ENCODE measurements around the gene STAMBP.

Gene STAMBP

DNA sequence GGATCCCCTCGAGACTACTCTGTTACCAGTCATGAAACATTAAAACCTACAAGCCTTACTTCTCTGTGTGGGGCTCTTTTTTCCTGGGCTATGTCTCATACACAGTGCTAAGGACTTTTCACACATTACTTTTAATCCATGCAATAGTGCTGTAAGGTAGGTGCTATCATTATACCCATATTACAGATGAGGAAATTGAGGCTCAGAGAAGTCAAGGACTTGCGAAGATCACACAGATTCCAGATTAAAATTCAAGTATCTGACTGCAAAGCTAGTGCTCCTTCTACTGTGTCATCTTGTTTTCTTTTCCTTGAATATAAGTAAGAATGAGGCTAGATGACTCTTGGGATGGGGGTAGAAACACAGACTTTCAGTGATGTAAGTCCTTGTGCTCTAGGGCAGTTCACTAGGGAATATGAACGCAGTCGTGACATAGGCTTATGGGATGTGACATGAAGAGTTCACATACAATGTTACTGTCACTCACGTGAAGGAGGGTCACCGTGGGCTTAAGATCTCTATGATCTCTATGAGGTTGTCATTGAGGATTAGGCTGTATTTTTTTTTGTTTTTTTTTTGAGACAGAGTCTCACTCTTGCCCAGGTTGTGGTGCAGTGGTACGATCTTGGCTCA lies 91.0 kb downstream of the STAMBP start:
- H3K9me3 ChIP-seq (ENCODE audit: control insufficient read depth, insufficient read depth, low read length): no peaks in the 10 kb centered on the region
- H3K4me3 ChIP-seq (ENCODE audit: low read depth, low read length): no peak overlapping the region
- H3K4me1 ChIP-seq (ENCODE audit: control insufficient read depth, insufficient read depth, low read length): peaks cover 9% of the 10 kb centered on the region; the same call in 1 of the 2 replicates
- H3K36me3 ChIP-seq (ENCODE audit: control insufficient read depth, insufficient read depth, low read length): no peaks in the 10 kb centered on the region
- no peak overlapping the region for H3K9ac ChIP-seq (ENCODE audit: low read depth, low read length)
- no peaks in the 10 kb centered on the region for H3K27me3 ChIP-seq (ENCODE audit: control insufficient read depth, insufficient read depth, low read length)
- H3K27ac ChIP-seq (ENCODE audit: low read depth, low read length): no peak overlapping the region

DNA sequence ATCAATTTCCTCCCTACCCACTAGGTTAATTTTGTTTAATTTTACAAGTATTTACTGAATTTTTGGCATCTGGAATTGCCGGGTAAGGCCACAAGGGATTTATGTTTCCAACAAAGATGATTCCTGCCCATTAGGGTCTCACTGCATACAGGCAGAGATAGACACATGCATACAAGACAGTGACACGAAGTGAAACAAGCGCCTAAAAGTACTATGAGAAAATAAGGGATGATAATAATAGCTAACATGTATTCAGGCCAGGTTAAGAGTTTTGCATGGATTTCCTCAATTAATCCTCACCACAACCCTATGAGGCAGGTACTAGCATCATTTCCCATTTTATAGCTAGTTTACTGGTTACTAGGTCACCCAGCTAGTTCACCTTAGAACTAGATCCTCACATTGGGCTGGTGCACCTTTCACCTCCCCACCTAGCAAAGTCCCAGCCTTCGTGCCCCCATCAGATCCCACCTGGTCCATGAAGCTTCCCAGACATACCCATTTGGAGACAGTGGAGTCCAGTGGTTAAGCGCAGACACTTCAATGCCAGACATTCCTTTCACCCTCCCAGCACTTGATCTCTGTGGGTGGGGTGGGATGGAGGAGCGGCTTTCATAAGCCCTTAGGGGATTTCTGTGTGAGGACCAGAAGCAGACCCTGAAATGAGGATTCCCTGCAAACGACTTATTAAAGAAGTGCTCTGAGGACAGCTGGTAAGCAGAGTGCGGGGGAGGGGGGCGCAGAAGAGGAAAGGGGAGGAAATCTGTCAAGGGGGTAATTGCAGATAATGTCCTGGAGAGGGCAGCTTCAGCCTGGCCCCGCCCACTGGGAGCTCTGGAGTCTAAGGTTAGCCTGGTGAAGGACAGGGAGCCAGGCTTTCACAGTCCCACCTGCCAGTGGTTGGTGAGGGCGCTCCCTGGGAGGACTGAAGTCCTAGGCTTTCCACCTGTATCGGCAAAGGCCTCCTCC lies 92.1 kb downstream of the STAMBP start:
- Histone ChIP-seq H3K9me3 (ENCODE audit: control insufficient read depth, insufficient read depth, low read length) (no peaks in the 10 kb centered on the region), H3K27me3 (ENCODE audit: control insufficient read depth, insufficient read depth, low read length) (no peaks in the 10 kb centered on the region), H3K4me3 (ENCODE audit: low read depth, low read length) (no peak overlapping the region), H3K36me3 (ENCODE audit: control insufficient read depth, insufficient read depth, low read length) (no peaks in the 10 kb centered on the region), H3K4me1 (ENCODE audit: control insufficient read depth, insufficient read depth, low read length) (peaks cover 10% of the 10 kb centered on the region), H3K9ac (ENCODE audit: low read depth, low read length) (no peak overlapping the region), H3K27ac (ENCODE audit: low read depth, low read length) (no peak overlapping the region)

- no peak overlapping the region for H3K9ac ChIP-seq (ENCODE audit: low read depth, low read length)
- H3K9me3 ChIP-seq (ENCODE audit: control insufficient read depth, insufficient read depth, low read length): no peaks in the 10 kb centered on the region
Measured at GRCh38 chr2:73921581-73921980, 92.8 kb downstream of the STAMBP start.

GRCh38 chr2:73922681-73923080 lies 93.9 kb downstream of the STAMBP start:
- H3K4me3 ChIP-seq (ENCODE audit: low read depth, low read length): no peak overlapping the region
- no peaks in the 10 kb centered on the region for H3K36me3 ChIP-seq (ENCODE audit: control insufficient read depth, insufficient read depth, low read length)
- H3K4me1 ChIP-seq (ENCODE audit: control insufficient read depth, insufficient read depth, low read length): peaks cover 20% of the 10 kb centered on the region
- H3K27me3 ChIP-seq (ENCODE audit: control insufficient read depth, insufficient read depth, low read length): no peaks in the 10 kb centered on the region
- no peak overlapping the region for H3K9ac ChIP-seq (ENCODE audit: low read depth, low read length)
- no peaks in the 10 kb centered on the region for H3K9me3 ChIP-seq (ENCODE audit: control insufficient read depth, insufficient read depth, low read length)
- H3K27ac ChIP-seq (ENCODE audit: low read depth, low read length): no peak overlapping the region

More at GRCh38 chr2:73921581-73921980, 92.8 kb downstream of the STAMBP start:
- Histone ChIP-seq H3K4me3 (ENCODE audit: low read depth, low read length) (no peak overlapping the region), H3K27ac (ENCODE audit: low read depth, low read length) (no peak overlapping the region), H3K27me3 (ENCODE audit: control insufficient read depth, insufficient read depth, low read length) (no peaks in the 10 kb centered on the region), H3K4me1 (ENCODE audit: control insufficient read depth, insufficient read depth, low read length) (peaks cover 16% of the 10 kb centered on the region), H3K36me3 (ENCODE audit: control insufficient read depth, insufficient read depth, low read length) (no peaks in the 10 kb centered on the region)

Measured in HUES48 (cell line).